Endothelial cell of umbilical vein (primary cell): ENCODE measurements around the gene MTARC1. TPM values are rescaled to one million over a fixed set of nuclear protein-coding genes. Genes with fewer than 3 reads are reported as not detected.

Experiments used
- BruUV-seq: library from RNA; stranded (reverse); fragments of 400-500 nt; replicated peaks from 2 replicates; lab custom pipeline; 2021; lab: Mats Ljungman, UMichigan
- CTCF ChIA-PET: fragments of 300-600, 350-600 bp; sonication (Branson Sonifier 250); formaldehyde crosslinking; loops from one replicate; lab custom pipeline; 2021; ENCODE audit warnings: antibody characterized with exemption, inconsistent platforms; lab: Charles Lee
- POLR2A ChIA-PET: fragments of 300-600, 350-600 bp; sonication (Branson Sonifier 250); formaldehyde crosslinking; loops from one replicate; lab custom pipeline; 2021; ENCODE audit warnings: antibody characterized with exemption, inconsistent platforms; lab: Charles Lee
- DNase-seq: peaks from one replicate; pipeline ENCODE4 v3.0.0-alpha.2; 2011; ENCODE audit warnings: low read depth, low spot score
- FAIRE-seq: peaks from 2 replicates; lab custom pipeline; 2011; peaks lifted over from hg19 to GRCh38; lab: Jason Lieb, UNC
- H2AFZ ChIP-seq: 2 replicates; pipeline ENCODE4 v1.6.0; 2012; ENCODE audit warnings: low read depth, low read length, control low read depth, inconsistent platforms
- H3K27ac ChIP-seq: 2 replicates; pipeline ENCODE4 v1.5.1; 2011; ENCODE audit warnings: low read depth, mild to moderate bottlenecking, control low read depth, low read length, moderate library complexity; ENCODE audit not compliant: insufficient read depth
- H3K27me3 ChIP-seq, 2 experiments: 2 replicates each; pipeline versions ENCODE4 v1.6.0 to v1.6.1; 2011; ENCODE audit warnings: low read length in 2 of 2, mixed read lengths in 1 of 2; ENCODE audit not compliant: control insufficient read depth in 2 of 2, insufficient read depth in 2 of 2
- H3K36me3 ChIP-seq, 2 experiments: 2 replicates in 1 of 2; 3 replicates in 1 of 2; pipeline ENCODE4 v1.5.1; 2011; ENCODE audit warnings: low read length in 2 of 2, mild to moderate bottlenecking in 1 of 2, moderate library complexity in 1 of 2; ENCODE audit not compliant: control insufficient read depth in 2 of 2, insufficient read depth in 2 of 2; ENCODE audit errors: extremely low read depth in 1 of 2
- H3K4me1 ChIP-seq: 3 replicates; pipeline ENCODE4 v1.5.1; 2011; ENCODE audit warnings: mild to moderate bottlenecking, low read length; ENCODE audit not compliant: control insufficient read depth, insufficient read depth; ENCODE audit errors: extremely low read depth
- H3K4me2 ChIP-seq: 2 replicates; pipeline ENCODE4 v1.6.1; 2011; ENCODE audit warnings: low read length, control low read depth, mixed read lengths; ENCODE audit not compliant: insufficient read depth
- H3K4me3 ChIP-seq, 3 experiments: fragments of 200-600 bp in 1 of 3; sonication (generic), shearing (Covaris generic) in 1 of 3; replicated peaks in 1 of 3; 2 replicates each; pipeline ENCODE4 v1.5.1; 2011 to 2016; ENCODE audit warnings: control low read depth in 3 of 3, low read length in 3 of 3, mild to moderate bottlenecking in 2 of 3, inconsistent platforms in 1 of 3, low read depth in 1 of 3, moderate library complexity in 1 of 3; ENCODE audit not compliant: insufficient read depth in 1 of 3
- H3K79me2 ChIP-seq: 2 replicates; pipeline ENCODE4 v1.6.0; 2012; ENCODE audit warnings: low read length, inconsistent platforms; ENCODE audit not compliant: control insufficient read depth, insufficient read depth
- H3K9ac ChIP-seq: replicated peaks from 2 replicates; pipeline ENCODE3; 2011; ENCODE audit warnings: low read length, control low read depth; ENCODE audit not compliant: insufficient read depth; ENCODE audit errors: extremely low read depth
- H3K9me1 ChIP-seq: replicated peaks from 3 replicates; pipeline ENCODE4 v1.6.0; 2011; ENCODE audit warnings: mild to moderate bottlenecking, low read length; ENCODE audit not compliant: control insufficient read depth, insufficient read depth; ENCODE audit errors: extremely low read depth
- H3K9me3 ChIP-seq: replicated peaks from 2 replicates; pipeline ENCODE4 v1.5.1; 2012; ENCODE audit warnings: low read length, inconsistent platforms; ENCODE audit not compliant: control insufficient read depth, insufficient read depth
- H4K20me1 ChIP-seq: replicated peaks from 2 replicates; pipeline ENCODE3; 2011; ENCODE audit warnings: mild to moderate bottlenecking, low read length; ENCODE audit not compliant: control insufficient read depth, insufficient read depth; ENCODE audit errors: extremely low read depth
- EZH2 ChIP-seq: IDR thresholded peaks from 2 replicates; pipeline ENCODE4 v1.6.1; 2012; ENCODE audit warnings: borderline replicate concordance, low read depth, mild to moderate bottlenecking, moderate library complexity, low read length, inconsistent platforms; ENCODE audit not compliant: severe bottlenecking
- FOS ChIP-seq: IDR thresholded peaks from 2 replicates; pipeline ENCODE4 v1.6.1; 2011; ENCODE audit warnings: mild to moderate bottlenecking, low read length, moderate library complexity, borderline replicate concordance; ENCODE audit not compliant: insufficient read depth
- GATA2 ChIP-seq: IDR thresholded peaks from 2 replicates; pipeline ENCODE4 v1.7.0; 2011; ENCODE audit warnings: low read depth, mild to moderate bottlenecking, moderate library complexity, mixed read lengths, low read length; ENCODE audit not compliant: insufficient read length, insufficient read depth
- JUN ChIP-seq: IDR thresholded peaks from 2 replicates; pipeline ENCODE4 v1.6.1; 2011; ENCODE audit warnings: borderline replicate concordance, low read depth; ENCODE audit not compliant: insufficient read length, insufficient read depth
- MAX ChIP-seq: IDR thresholded peaks from 2 replicates; pipeline ENCODE4 v1.6.1; 2011; ENCODE audit not compliant: insufficient read depth, insufficient read length
- MYC ChIP-seq: IDR thresholded peaks from one replicate; pipeline ENCODE4 v1.6.1; 2011; ENCODE audit warnings: mild to moderate bottlenecking, low read depth, low read length
- POLR2A ChIP-seq: IDR thresholded peaks from 2 replicates; pipeline ENCODE4 v1.6.1; 2012; ENCODE audit warnings: low read depth, mild to moderate bottlenecking, control low read depth, low read length
- POLR2AphosphoS5 ChIP-seq: IDR thresholded peaks from 2 replicates; pipeline ENCODE4 v1.6.1; 2012; ENCODE audit warnings: low read depth, mild to moderate bottlenecking, control low read depth, low read length, moderate library complexity; ENCODE audit not compliant: insufficient read depth
- dilution Hi-C: fragments of 300-500 bp; cut with MboI; formaldehyde crosslinking; loops from one replicate; pipeline ENCODE4 v1.15.0; 2019; ENCODE audit warnings: low sequenced_read_pairs; ENCODE audit not compliant: extremely low pct_ligation_motif_present
- intact Hi-C: fragments of 100-400 bp; cut with micrococcal nuclease; formaldehyde crosslinking; loops from one replicate; pipeline ENCODE4 v1.10.0; 2022
- polyA plus RNA-seq, 4 experiments: library from polyadenylated mRNA; depleted of rRNA in 3 of 4; stranded (reverse) in 3 of 4; unstranded in 1 of 4; fragments of >200 nt; gene quantifications; 2 replicates each; pipeline versions ENCODE4 v1.2.1 to v1.2.3, GENCODE V29; 2011 to 2012; ENCODE audit warnings: missing spikeins in 1 of 4
- total RNA-seq: library from RNA; stranded (reverse); gene quantifications from 2 replicates; pipeline ENCODE4 v1.2.3, GENCODE V29; 2021
- TF ChIP-seq, protein P1 (sequence below), 2 donors: IDR thresholded peaks; 1 replicate in 1 of 2; 2 replicates in 1 of 2; pipeline ENCODE4 v1.5.1; 2011; ENCODE audit warnings: low read length in 2 of 2, mild to moderate bottlenecking in 2 of 2, moderate library complexity in 2 of 2, control low read depth in 1 of 2, inconsistent platforms in 1 of 2, low read depth in 1 of 2; ENCODE audit not compliant: insufficient read depth in 1 of 2; ENCODE audit errors: extremely low read depth in 1 of 2

Gene MTARC1
- total and polyA plus RNA-seq, 2 donors (not counting 3 experiments of a cell fraction or from before 2014, with no cell fraction given) = 0.43 to 3.5 TPM

DNA sequence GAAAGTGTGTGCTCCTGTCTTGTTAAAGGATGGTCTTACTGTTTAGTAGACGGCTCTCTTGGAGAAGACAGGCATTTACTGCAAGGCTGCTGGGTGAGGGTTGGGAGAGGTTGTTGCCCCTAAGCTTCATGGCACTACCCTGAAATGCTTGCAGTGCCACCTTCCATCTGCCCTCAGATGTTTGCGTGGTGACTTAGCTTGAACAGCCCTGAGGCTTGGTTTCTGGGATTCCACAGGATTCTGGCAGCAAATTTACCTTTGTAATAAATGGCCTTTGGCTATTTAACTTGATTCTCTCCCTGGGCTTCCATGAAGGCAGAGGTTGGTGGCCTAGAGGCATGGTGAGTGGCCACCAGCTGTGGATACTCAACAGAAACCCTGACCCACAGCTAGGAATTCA is 11.6 kb downstream of the MTARC1 start:
- Histone ChIP-seq H3K79me2 (no peaks in the 10 kb centered on the region), H3K9me3 (no peaks in the 10 kb centered on the region), H3K36me3 (no peaks in the 10 kb centered on the region), H3K27me3 (no peaks in the 10 kb centered on the region), H3K9ac (no peak overlapping the region), H3K4me2 (no peak overlapping the region), H2AFZ (no peak overlapping the region), H4K20me1 (no peaks in the 10 kb centered on the region), H3K9me1 (no peaks in the 10 kb centered on the region), H3K4me1 (no peaks in the 10 kb centered on the region), H3K27ac (no peak overlapping the region), H3K4me3 (no peak overlapping the region)
- BruUV-seq = no TSS peak
- DNase-seq (no peak), FAIRE-seq (no peak)
- intact Hi-C loops (no loop called here), dilution Hi-C loops (no loop called here)
- ChIA-PET CTCF (no interaction called here), POLR2A (no interaction called here)
- TF ChIP-seq GATA2 (no peak), JUN (no peak), POLR2AphosphoS5 (no peak), FOS (no peak), EZH2 (no peak), MYC (no peak), MAX (no peak), POLR2A (no peak)
- TF ChIP-seq, protein P1, sequence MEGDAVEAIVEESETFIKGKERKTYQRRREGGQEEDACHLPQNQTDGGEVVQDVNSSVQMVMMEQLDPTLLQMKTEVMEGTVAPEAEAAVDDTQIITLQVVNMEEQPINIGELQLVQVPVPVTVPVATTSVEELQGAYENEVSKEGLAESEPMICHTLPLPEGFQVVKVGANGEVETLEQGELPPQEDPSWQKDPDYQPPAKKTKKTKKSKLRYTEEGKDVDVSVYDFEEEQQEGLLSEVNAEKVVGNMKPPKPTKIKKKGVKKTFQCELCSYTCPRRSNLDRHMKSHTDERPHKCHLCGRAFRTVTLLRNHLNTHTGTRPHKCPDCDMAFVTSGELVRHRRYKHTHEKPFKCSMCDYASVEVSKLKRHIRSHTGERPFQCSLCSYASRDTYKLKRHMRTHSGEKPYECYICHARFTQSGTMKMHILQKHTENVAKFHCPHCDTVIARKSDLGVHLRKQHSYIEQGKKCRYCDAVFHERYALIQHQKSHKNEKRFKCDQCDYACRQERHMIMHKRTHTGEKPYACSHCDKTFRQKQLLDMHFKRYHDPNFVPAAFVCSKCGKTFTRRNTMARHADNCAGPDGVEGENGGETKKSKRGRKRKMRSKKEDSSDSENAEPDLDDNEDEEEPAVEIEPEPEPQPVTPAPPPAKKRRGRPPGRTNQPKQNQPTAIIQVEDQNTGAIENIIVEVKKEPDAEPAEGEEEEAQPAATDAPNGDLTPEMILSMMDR (IDR thresholded peaks at IDR 0.05; ENCODE audit: extremely low read depth in 1 of 2, insufficient read depth in 1 of 2, low read depth in 1 of 2, low read length in 2 of 2) = no peak
